Left colon (tissue), 2 donors: ENCODE data around the gene CYB5R4. TPM values are rescaled to one million over a fixed set of nuclear protein-coding genes. Genes with fewer than 3 reads are reported as not detected.

Source experiments
- ATAC-seq: fragments of 200-7000 bp; cut with Tn5 transposase; one replicate; pipeline ENCODE4 v1.9.1; 2020; ENCODE audit warnings: mild to moderate bottlenecking, moderate library complexity
- DNase-seq, 2 donors: peaks; one replicate each; pipeline ENCODE4 v3.0.0-alpha.2; 2020
- intact Hi-C, 2 donors: fragments of 100-400 bp; cut with DNase I in 1 of 2; cut with micrococcal nuclease in 1 of 2; formaldehyde crosslinking; loops; one replicate each; pipeline versions ENCODE4 v1.11.2 to v1.14.0; 2022; cut with DNase I, micrococcal nuclease
- total RNA-seq, 2 donors: library from RNA; stranded (reverse); fragmentation: NEBNext Ultra II Directional; extraction: Animal tissue kit (Norgen Biotek cat#: 25700); gene quantifications; one replicate each; pipeline ENCODE4 v1.2.1, GENCODE V29; 2021
- donor health status: DM: no; HTN: no; CAD: no.
- donor health status: DM: yes; HTN: yes; CAD: no.

CYB5R4 gene
- total RNA-seq, 2 donors from 2014 or later, result 30.5 to 31.9 TPM

- ATAC-seq (no peak), DNase-seq (no peak)
- intact Hi-C loops, result no loop called here
Observed at GRCh38 chr6:84016029-84016428, 156.5 kb downstream of the CYB5R4 start.

Other genes starting within 250 kb of the CYB5R4 start
- gene SNAP91, start 150.6 kb upstream of the CYB5R4 start, total RNA-seq, result under 1 TPM; 0.24 to 0.25 TPM
- gene RIPPLY2, start 6.3 kb upstream of the CYB5R4 start, total RNA-seq, result under 1 TPM in 1 of 2 donors, not detected in 1; 0.22 TPM
- 1 to 10 TPM; 8.5 to 9.2 TPM for gene MRAP2, start 174.1 kb downstream of the CYB5R4 start, total RNA-seq